GM23338 (cell line): Measurements from ENCODE around the gene VAMP2.

Source experiments
- CREB1 ChIP-seq: fragments of 250-450 bp; sonication (Bioruptor Pico); IDR thresholded peaks from 2 replicates; pipeline ENCODE4 v1.5.0; 2020; ENCODE audit warnings: low read depth, mild to moderate bottlenecking, moderate library complexity
- CTCF ChIP-seq, 2 experiments: fragments of 200-600 bp in 1 of 2; sonication (generic) in 1 of 2; conservative IDR thresholded peaks; 2 replicates each; pipeline versions ENCODE4 v1.5.1 to v1.6.1; 2016 to 2017; ENCODE audit warnings: antibody characterized with exemption in 2 of 2, low read depth in 2 of 2, mild to moderate bottlenecking in 2 of 2, moderate library complexity in 1 of 2
- EZH2 ChIP-seq: fragments of 200-600 bp; sonication (generic); IDR thresholded peaks from one replicate; pipeline ENCODE4 v1.8.0; 2017; ENCODE audit warnings: antibody characterized with exemption, mild to moderate bottlenecking, low read depth; ENCODE audit not compliant: unreplicated experiment
- EZH2phosphoT487 ChIP-seq: fragments of 200-600 bp; sonication (generic); IDR thresholded peaks from one replicate; pipeline ENCODE4 v1.8.1; 2018; ENCODE audit warnings: antibody characterized with exemption; ENCODE audit not compliant: unreplicated experiment
- JUNB ChIP-seq: IDR thresholded peaks from one replicate; pipeline ENCODE4 v1.6.1; 2016; ENCODE audit warnings: antibody characterized with exemption; ENCODE audit not compliant: unreplicated experiment
- POLR2AphosphoS5 ChIP-seq: IDR thresholded peaks from 2 replicates; pipeline ENCODE4 v1.6.1; 2016; ENCODE audit warnings: antibody characterized with exemption, low read depth
- REST ChIP-seq: IDR thresholded peaks from one replicate; pipeline ENCODE4 v1.6.1; 2018; ENCODE audit warnings: antibody characterized with exemption; ENCODE audit not compliant: unreplicated experiment
- ZNF462 ChIP-seq: fragments of 250-450 bp; sonication (Bioruptor Pico); IDR thresholded peaks from 2 replicates; pipeline ENCODE4 v1.5.0; 2020; ENCODE audit warnings: mild to moderate bottlenecking, moderate library complexity

- TF ChIP-seq CTCF (conservative IDR thresholded peaks at IDR 0.05; ENCODE audit: low read depth in 2 of 2) (no peak), POLR2AphosphoS5 (no peak), REST (no peak), EZH2 (no peak), JUNB (no peak), CREB1 (CRISPR knock-in tag) (no peak), ZNF462 (CRISPR knock-in tag) (no peak), EZH2phosphoT487 (no peak)
Observed at GRCh38 chr17:8141741-8142140, 21.0 kb downstream of the VAMP2 start.
